Upper lobe of left lung (tissue), 6 donors: Measurements from ENCODE around the gene ZNF496. TPM values are rescaled to one million over a fixed set of nuclear protein-coding genes. Genes with fewer than 3 reads are reported as not detected.
A peak's percentile ranks its signal among the peaks of the same experiment; 100 is the strongest.

Source experiments
- ATAC-seq, 2 donors: fragments of 200-7000 bp; cut with Tn5 transposase; one replicate each; pipeline ENCODE4 v1.9.1; 2022; ENCODE audit warnings: mild to moderate bottlenecking in 2 of 2, moderate library complexity in 2 of 2; ENCODE audit not compliant: low FRiP score in 2 of 2
- DNase-seq, 2 donors: peaks; one replicate each; pipeline ENCODE4 v3.0.0-alpha.2; 2019 to 2020
- H3K27ac ChIP-seq, 4 donors: fragments of 200-600 bp; sonication (generic); one replicate each; pipeline ENCODE4 v1.5.1; 2016 to 2019
- H3K27me3 ChIP-seq, 4 donors: fragments of 200-600 bp; sonication (generic); one replicate each; pipeline ENCODE4 v1.5.1; 2017 to 2019
- H3K36me3 ChIP-seq, 4 donors: fragments of 200-600 bp; sonication (generic); one replicate each; pipeline ENCODE4 v1.5.1; 2016 to 2019
- H3K4me1 ChIP-seq, 4 donors: fragments of 200-600 bp; sonication (generic); one replicate each; pipeline ENCODE4 v1.5.1; 2018 to 2019
- H3K4me3 ChIP-seq, 4 donors: fragments of 200-600 bp; sonication (generic); one replicate each; pipeline ENCODE4 v1.5.1; 2017 to 2019; ENCODE audit warnings: mild to moderate bottlenecking in 2 of 4, moderate library complexity in 1 of 4
- H3K9me3 ChIP-seq, 4 donors: fragments of 200-600 bp; sonication (generic); one replicate each; pipeline ENCODE4 v1.5.1; 2018 to 2019
- CTCF ChIP-seq, 6 experiments: fragments of 450-650 bp in 4 of 6; fragments of 200-600 bp in 2 of 6; sonication (generic) in 2 of 6; IDR thresholded peaks; one replicate each; pipeline ENCODE4 v1.5.1; 2016 to 2019; ENCODE audit warnings: antibody characterized with exemption in 6 of 6
- EP300 ChIP-seq, 4 donors: sonication (generic); formaldehyde crosslinking; IDR thresholded peaks; one replicate each; pipeline ENCODE4 v1.5.1; 2017; ENCODE audit warnings: antibody characterized with exemption in 4 of 4, control low read depth in 2 of 4
- POLR2A ChIP-seq, 4 donors: fragments of 450-650 bp; IDR thresholded peaks; one replicate each; pipeline ENCODE4 v1.5.1; 2016 to 2017; ENCODE audit warnings: antibody characterized with exemption in 4 of 4, mild to moderate bottlenecking in 2 of 4
- POLR2AphosphoS5 ChIP-seq, 2 donors: sonication (generic); formaldehyde crosslinking; IDR thresholded peaks; one replicate each; pipeline ENCODE4 v1.5.1; 2017; ENCODE audit warnings: antibody characterized with exemption in 2 of 2
- WGBS, 2 donors: methylation state at CpG; one replicate each; pipeline ENCODE4 v1.1.5; 2017 to 2018; 5-methylcytosine and 5-hydroxymethylcytosine counted together
- total RNA-seq, 6 donors: library from RNA; depleted of rRNA in 4 of 6; stranded (reverse); fragments of >200 nt in 4 of 6; gene quantifications; one replicate each; pipeline versions ENCODE4 v1.1.0 to v1.2.1, GENCODE V29; 2016 to 2021
- donor health status: DM: no; HTN: no; CAD: no; lungs with moderate emphysema.
- donor health status: DM: no; HTN: yes; CAD: no; lungs with severe emphysema.

Gene ZNF496
- total RNA-seq, 6 donors from 2014 or later: 20.8 to 59.7 (median 27.2) TPM

- H3K9me3 ChIP-seq: peaks cover 0 to 5% (median 2%) of the 10 kb centered on the region in 4 donors
- DNase-seq (no peak), ATAC-seq (no peak)
- no peak overlapping the region for H3K27ac ChIP-seq
- H3K4me1 ChIP-seq: no peaks in the 10 kb centered on the region
- WGBS, 2 donors: 82 to 87% methylated on average over 3 of the region's 3 CpGs
- no peak for TF ChIP-seq POLR2AphosphoS5 (IDR thresholded peaks at IDR 0.05)
- H3K4me3 ChIP-seq: no peak overlapping the region
- H3K27me3 ChIP-seq: no peaks in the 10 kb centered on the region
- no peaks in the 10 kb centered on the region for H3K36me3 ChIP-seq
These were observed 56.9 kb downstream of the ZNF496 start for GRCh38 chr1:247274605-247275256.

- 58 to 78% methylated on average over 1 of the region's 1 CpG for WGBS, 2 donors
- Histone ChIP-seq H3K4me3 (no peak overlapping the region), H3K27me3 (no peaks in the 10 kb centered on the region), H3K36me3 (no peaks in the 10 kb centered on the region), H3K9me3 (peaks cover 0 to 6% (median 3%) of the 10 kb centered on the region in 4 donors), H3K4me1 (no peaks in the 10 kb centered on the region), H3K27ac (no peak overlapping the region)
- DNase-seq (no peak), ATAC-seq (no peak)
- no peak for TF ChIP-seq CTCF (IDR thresholded peaks at IDR 0.05)
- no peak for TF ChIP-seq EP300 (IDR thresholded peaks at IDR 0.05)
- TF ChIP-seq POLR2A (IDR thresholded peaks at IDR 0.05): no peak
- no peak for TF ChIP-seq POLR2AphosphoS5 (IDR thresholded peaks at IDR 0.05)
These were observed 58.7 kb downstream of the ZNF496 start for GRCh38 chr1:247273013-247273412.

GRCh38 chr1:247270003-247270402 lies 61.7 kb downstream of the ZNF496 start:
- 63% methylated on average over 1 of the region's 1 CpG; no CpG with 5 or more reads in 1 of the 2 donors for WGBS, 2 donors
- no peak for DNase-seq

GRCh38 chr1:247269133-247269532 lies 62.5 kb downstream of the ZNF496 start:
- no peaks in the 10 kb centered on the region for H3K27me3 ChIP-seq
- H3K36me3 ChIP-seq: no peaks in the 10 kb centered on the region
- no peak overlapping the region for H3K4me3 ChIP-seq
- no peak for TF ChIP-seq EP300 (IDR thresholded peaks at IDR 0.05)
- no peak for TF ChIP-seq CTCF (IDR thresholded peaks at IDR 0.05)
- no peak for TF ChIP-seq POLR2AphosphoS5 (IDR thresholded peaks at IDR 0.05)
- no peak for TF ChIP-seq POLR2A (IDR thresholded peaks at IDR 0.05)
- no peak for DNase-seq
- peaks cover 0 to 6% (median 3%) of the 10 kb centered on the region in 4 donors for H3K9me3 ChIP-seq
- no peak overlapping the region for H3K27ac ChIP-seq
- no peaks in the 10 kb centered on the region for H3K4me1 ChIP-seq
- ATAC-seq: no peak

More at GRCh38 chr1:247270003-247270402, 61.7 kb downstream of the ZNF496 start:
- ATAC-seq: peak in 1 of 2 donors; percentile 34
- no peaks in the 10 kb centered on the region for H3K36me3 ChIP-seq
- H3K27me3 ChIP-seq: no peaks in the 10 kb centered on the region
- H3K9me3 ChIP-seq: peaks cover 0 to 6% (median 3%) of the 10 kb centered on the region in 4 donors
- H3K27ac ChIP-seq: no peak overlapping the region
- TF ChIP-seq CTCF (IDR thresholded peaks at IDR 0.05): no peak
- TF ChIP-seq EP300 (IDR thresholded peaks at IDR 0.05): no peak
- no peak for TF ChIP-seq POLR2AphosphoS5 (IDR thresholded peaks at IDR 0.05)
- no peak for TF ChIP-seq POLR2A (IDR thresholded peaks at IDR 0.05)
- H3K4me1 ChIP-seq: no peaks in the 10 kb centered on the region
- no peak overlapping the region for H3K4me3 ChIP-seq

GRCh38 chr1:247268390-247269045 lies 63.1 kb downstream of the ZNF496 start:
- H3K4me3 ChIP-seq: no peak overlapping the region
- WGBS, 2 donors: 59 to 62% methylated on average over 2 of the region's 2 CpGs
- no peaks in the 10 kb centered on the region for H3K27me3 ChIP-seq
- no peak for DNase-seq
- H3K9me3 ChIP-seq: peaks cover 0 to 6% (median 3%) of the 10 kb centered on the region in 4 donors
- H3K4me1 ChIP-seq: no peaks in the 10 kb centered on the region
- ATAC-seq: no peak
- no peak for TF ChIP-seq CTCF (IDR thresholded peaks at IDR 0.05)
- TF ChIP-seq POLR2A (IDR thresholded peaks at IDR 0.05): no peak
- TF ChIP-seq EP300 (IDR thresholded peaks at IDR 0.05): no peak
- TF ChIP-seq POLR2AphosphoS5 (IDR thresholded peaks at IDR 0.05): no peak
- no peaks in the 10 kb centered on the region for H3K36me3 ChIP-seq
- no peak overlapping the region for H3K27ac ChIP-seq
